ENCODE measurements around the gene HDAC4.

DNA sequence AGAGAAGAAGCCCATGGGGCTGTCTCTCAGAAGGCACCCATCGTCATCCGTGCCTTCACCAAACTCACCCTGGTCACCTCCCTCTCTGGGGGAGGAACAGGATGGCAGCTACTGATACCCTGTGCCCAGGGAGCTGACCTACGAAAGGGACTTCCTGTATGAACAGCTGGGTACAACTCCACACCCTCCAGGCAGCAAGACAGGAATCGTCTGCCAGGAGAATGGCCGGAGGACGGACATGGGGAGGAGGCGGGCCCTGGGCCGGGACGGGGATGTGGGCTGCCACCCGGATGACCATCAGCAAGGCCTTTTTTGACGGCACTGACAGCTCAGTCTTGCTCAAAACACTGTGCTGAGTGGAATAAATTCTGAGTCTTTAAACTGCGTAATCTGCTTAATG is 243.6 kb downstream of the HDAC4 start:
- TF ChIP-seq FOS (IDR thresholded peaks at IDR 0.05; ENCODE audit: low read depth, low read length) (no peak), BHLHE40 (IDR thresholded peaks at IDR 0.05; ENCODE audit: low read depth, low read length) (no peak), POLR2A (IDR thresholded peaks at IDR 0.05; ENCODE audit: low read depth, low read length) (no peak), SMC3 (IDR thresholded peaks at IDR 0.05; ENCODE audit: low read depth, low read length) (no peak), RCOR1 (IDR thresholded peaks at IDR 0.05; ENCODE audit: insufficient replicate concordance, low read length) (no peak), RAD21 (IDR thresholded peaks at IDR 0.05; ENCODE audit: low read length) (no peak), NFE2L2 (IDR thresholded peaks at IDR 0.05; ENCODE audit: low read depth, low read length) (no peak)
- TF ChIP-seq, protein P1, sequence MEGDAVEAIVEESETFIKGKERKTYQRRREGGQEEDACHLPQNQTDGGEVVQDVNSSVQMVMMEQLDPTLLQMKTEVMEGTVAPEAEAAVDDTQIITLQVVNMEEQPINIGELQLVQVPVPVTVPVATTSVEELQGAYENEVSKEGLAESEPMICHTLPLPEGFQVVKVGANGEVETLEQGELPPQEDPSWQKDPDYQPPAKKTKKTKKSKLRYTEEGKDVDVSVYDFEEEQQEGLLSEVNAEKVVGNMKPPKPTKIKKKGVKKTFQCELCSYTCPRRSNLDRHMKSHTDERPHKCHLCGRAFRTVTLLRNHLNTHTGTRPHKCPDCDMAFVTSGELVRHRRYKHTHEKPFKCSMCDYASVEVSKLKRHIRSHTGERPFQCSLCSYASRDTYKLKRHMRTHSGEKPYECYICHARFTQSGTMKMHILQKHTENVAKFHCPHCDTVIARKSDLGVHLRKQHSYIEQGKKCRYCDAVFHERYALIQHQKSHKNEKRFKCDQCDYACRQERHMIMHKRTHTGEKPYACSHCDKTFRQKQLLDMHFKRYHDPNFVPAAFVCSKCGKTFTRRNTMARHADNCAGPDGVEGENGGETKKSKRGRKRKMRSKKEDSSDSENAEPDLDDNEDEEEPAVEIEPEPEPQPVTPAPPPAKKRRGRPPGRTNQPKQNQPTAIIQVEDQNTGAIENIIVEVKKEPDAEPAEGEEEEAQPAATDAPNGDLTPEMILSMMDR (conservative IDR thresholded peaks at IDR 0.05; ENCODE audit: low read depth, low read length): no peak
- TF ChIP-seq, protein P2, sequence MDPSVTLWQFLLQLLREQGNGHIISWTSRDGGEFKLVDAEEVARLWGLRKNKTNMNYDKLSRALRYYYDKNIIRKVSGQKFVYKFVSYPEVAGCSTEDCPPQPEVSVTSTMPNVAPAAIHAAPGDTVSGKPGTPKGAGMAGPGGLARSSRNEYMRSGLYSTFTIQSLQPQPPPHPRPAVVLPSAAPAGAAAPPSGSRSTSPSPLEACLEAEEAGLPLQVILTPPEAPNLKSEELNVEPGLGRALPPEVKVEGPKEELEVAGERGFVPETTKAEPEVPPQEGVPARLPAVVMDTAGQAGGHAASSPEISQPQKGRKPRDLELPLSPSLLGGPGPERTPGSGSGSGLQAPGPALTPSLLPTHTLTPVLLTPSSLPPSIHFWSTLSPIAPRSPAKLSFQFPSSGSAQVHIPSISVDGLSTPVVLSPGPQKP (IDR thresholded peaks at IDR 0.05; ENCODE audit: borderline replicate concordance, low read depth, low read length): no peak
- TF ChIP-seq, protein P3, sequence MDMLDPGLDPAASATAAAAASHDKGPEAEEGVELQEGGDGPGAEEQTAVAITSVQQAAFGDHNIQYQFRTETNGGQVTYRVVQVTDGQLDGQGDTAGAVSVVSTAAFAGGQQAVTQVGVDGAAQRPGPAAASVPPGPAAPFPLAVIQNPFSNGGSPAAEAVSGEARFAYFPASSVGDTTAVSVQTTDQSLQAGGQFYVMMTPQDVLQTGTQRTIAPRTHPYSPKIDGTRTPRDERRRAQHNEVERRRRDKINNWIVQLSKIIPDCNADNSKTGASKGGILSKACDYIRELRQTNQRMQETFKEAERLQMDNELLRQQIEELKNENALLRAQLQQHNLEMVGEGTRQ (IDR thresholded peaks at IDR 0.05; ENCODE audit: low read depth, low read length): no peak

All from IMR-90 (cell line).